NCI-H345 (cell line): ENCODE data around the gene SLC34A3.

ENCODE experiments used
- DNase-seq: peaks from one replicate; lab custom pipeline; 2025; lab: John Stamatoyannopoulos, UW

Gene SLC34A3

GRCh38 chr9:137195525-137196220 lies 35.0 kb upstream of the SLC34A3 start:
- peak; percentile 96 for DNase-seq

- DNase-seq, result no peak
Measured at GRCh38 chr9:137198051-137198901, 32.4 kb upstream of the SLC34A3 start.

- no peak for DNase-seq
Measured at GRCh38 chr9:137198902-137199283, 31.8 kb upstream of the SLC34A3 start.

- DNase-seq, result no peak
Measured at GRCh38 chr9:137199411-137200121, 31.1 kb upstream of the SLC34A3 start.

GRCh38 chr9:137200311-137201204 lies 30.1 kb upstream of the SLC34A3 start, which contains the start of gene TPRN:
TPRN (minus strand) TSS chr9:137200741; CDS start chr9:137200711, 30 bp downstream.
- DNase-seq, result peak; percentile 99

GRCh38 chr9:137201205-137201868 lies 29.4 kb upstream of the SLC34A3 start:
- no peak for DNase-seq

- DNase-seq, result no peak
Measured at GRCh38 chr9:137202966-137203365, 27.7 kb upstream of the SLC34A3 start.

GRCh38 chr9:137204731-137205125 lies 26.0 kb upstream of the SLC34A3 start:
- no peak for DNase-seq

GRCh38 chr9:137205126-137206069 lies 25.3 kb upstream of the SLC34A3 start, which contains the start of the genes NDOR1 and TMEM203:
NDOR1 (plus strand) TSS chr9:137205700; CDS start chr9:137205778, 78 bp downstream.
TMEM203 (minus strand) TSS chr9:137205648; CDS start chr9:137205414, 234 bp downstream.
- peak; percentile 88 for DNase-seq

GRCh38 chr9:137206602-137207001 lies 24.1 kb upstream of the SLC34A3 start:
- DNase-seq, result no peak

- no peak for DNase-seq
Measured at GRCh38 chr9:137211532-137211931, 19.2 kb upstream of the SLC34A3 start.

- no peak for DNase-seq
Measured at GRCh38 chr9:137212520-137212919, 18.2 kb upstream of the SLC34A3 start.

- DNase-seq, result no peak
Measured at GRCh38 chr9:137213160-137214060, 17.3 kb upstream of the SLC34A3 start.

- no peak for DNase-seq
Measured at GRCh38 chr9:137214620-137215019, 16.1 kb upstream of the SLC34A3 start.

- no peak for DNase-seq
Measured at GRCh38 chr9:137215196-137215986, 15.3 kb upstream of the SLC34A3 start.

GRCh38 chr9:137216188-137216965 lies 14.3 kb upstream of the SLC34A3 start:
- DNase-seq, result no peak
